ENCODE results near the gene NEDD4.

The NEDD4 gene

GRCh38 chr15:55894399-55894965, 98.9 kb downstream of the NEDD4 start:
- no peaks in the 10 kb centered on the region for H3K79me2 ChIP-seq (ENCODE audit: insufficient read depth, low read length)
- H2AFZ ChIP-seq (ENCODE audit: low read length): no peak overlapping the region
- H3K4me2 ChIP-seq (ENCODE audit: low read length): no peak overlapping the region
- H3K9ac ChIP-seq (ENCODE audit: low read length): no peak overlapping the region
- H3K36me3 ChIP-seq (ENCODE audit: insufficient read depth, low read length): no peaks in the 10 kb centered on the region
- TF ChIP-seq EZH2 (IDR thresholded peaks at IDR 0.05; ENCODE audit: borderline replicate concordance, low read length) (no peak), CTCF (IDR thresholded peaks at IDR 0.05; ENCODE audit: low read length) (no peak)
- H3K4me1 ChIP-seq (ENCODE audit: insufficient read depth, low read length, severe bottlenecking): no peaks in the 10 kb centered on the region
- no peaks in the 10 kb centered on the region for H3K9me2 ChIP-seq (ENCODE audit: low read depth, low read length)
- no peak overlapping the region for H3K27ac ChIP-seq (ENCODE audit: low read depth, low read length, poor library complexity, severe bottlenecking)
- no peaks in the 10 kb centered on the region for H3K27me3 ChIP-seq (ENCODE audit: insufficient read depth, low read length)
- no peak overlapping the region for H3K4me3 ChIP-seq (ENCODE audit: low read depth, low read length, poor library complexity, severe bottlenecking)
- H4K20me1 ChIP-seq (ENCODE audit: insufficient read depth, low read length): no peaks in the 10 kb centered on the region
- no peaks in the 10 kb centered on the region for H3F3A ChIP-seq (ENCODE audit: insufficient read depth, low read length)
- H3K9me3 ChIP-seq (ENCODE audit: low read length): no peaks in the 10 kb centered on the region

- Histone ChIP-seq H4K20me1 (ENCODE audit: insufficient read depth, low read length) (no peaks in the 10 kb centered on the region), H3K9me2 (ENCODE audit: low read depth, low read length) (no peaks in the 10 kb centered on the region), H3K27ac (ENCODE audit: low read depth, low read length, poor library complexity, severe bottlenecking) (no peak overlapping the region), H3F3A (ENCODE audit: insufficient read depth, low read length) (no peaks in the 10 kb centered on the region), H3K4me2 (ENCODE audit: low read length) (no peak overlapping the region), H3K4me1 (ENCODE audit: insufficient read depth, low read length, severe bottlenecking) (no peaks in the 10 kb centered on the region), H3K9me3 (ENCODE audit: low read length) (no peaks in the 10 kb centered on the region; the same call in 1 of the 2 replicates), H3K9ac (ENCODE audit: low read length) (no peak overlapping the region), H2AFZ (ENCODE audit: low read length) (no peak overlapping the region), H3K27me3 (ENCODE audit: insufficient read depth, low read length) (no peaks in the 10 kb centered on the region), H3K4me3 (ENCODE audit: low read depth, low read length, poor library complexity, severe bottlenecking) (no peak overlapping the region), H3K79me2 (ENCODE audit: insufficient read depth, low read length) (no peaks in the 10 kb centered on the region), H3K36me3 (ENCODE audit: insufficient read depth, low read length) (no peaks in the 10 kb centered on the region)
- TF ChIP-seq CTCF (IDR thresholded peaks at IDR 0.05; ENCODE audit: low read length) (no peak), EZH2 (IDR thresholded peaks at IDR 0.05; ENCODE audit: borderline replicate concordance, low read length) (no peak)
These were observed 99.6 kb downstream of the NEDD4 start for GRCh38 chr15:55893852-55894251.

- Histone ChIP-seq H3F3A (ENCODE audit: insufficient read depth, low read length) (no peaks in the 10 kb centered on the region), H3K36me3 (ENCODE audit: insufficient read depth, low read length) (no peaks in the 10 kb centered on the region), H3K9ac (ENCODE audit: low read length) (no peak overlapping the region), H2AFZ (ENCODE audit: low read length) (no peak overlapping the region), H3K27me3 (ENCODE audit: insufficient read depth, low read length) (no peaks in the 10 kb centered on the region), H4K20me1 (ENCODE audit: insufficient read depth, low read length) (no peaks in the 10 kb centered on the region), H3K4me3 (ENCODE audit: low read depth, low read length, poor library complexity, severe bottlenecking) (no peak overlapping the region), H3K9me2 (ENCODE audit: low read depth, low read length) (no peaks in the 10 kb centered on the region), H3K4me2 (ENCODE audit: low read length) (no peak overlapping the region), H3K79me2 (ENCODE audit: insufficient read depth, low read length) (no peaks in the 10 kb centered on the region), H3K9me3 (ENCODE audit: low read length) (no peaks in the 10 kb centered on the region; the same call in 1 of the 2 replicates), H3K4me1 (ENCODE audit: insufficient read depth, low read length, severe bottlenecking) (no peaks in the 10 kb centered on the region), H3K27ac (ENCODE audit: low read depth, low read length, poor library complexity, severe bottlenecking) (no peak overlapping the region)
- TF ChIP-seq EZH2 (IDR thresholded peaks at IDR 0.05; ENCODE audit: borderline replicate concordance, low read length) (no peak), CTCF (IDR thresholded peaks at IDR 0.05; ENCODE audit: low read length) (no peak)
These were observed 102.2 kb downstream of the NEDD4 start for GRCh38 chr15:55891196-55891595.

Measured in OCI-LY1 (cell line).